SK-MEL-5 (cell line): Measurements from ENCODE around the gene ZNF750. TPM values are rescaled to one million over a fixed set of nuclear protein-coding genes. Genes with fewer than 3 reads are reported as not detected.

ENCODE experiments used
- total RNA-seq: library from RNA; depleted of rRNA; stranded (reverse); fragments of >200 nt; shearing (Covaris generic); gene quantifications from 2 replicates; pipeline ENCODE4 v1.2.3, GENCODE V29; 2014; rRNA removed

The ZNF750 gene
- total RNA-seq, 1 experiment from 2014 or later, result not detected

Other genes starting within 250 kb of the ZNF750 start
- 75.5 and 78.4 TPM in 2 replicates for gene WDR45B, start 191.6 kb downstream of the ZNF750 start, total RNA-seq
- 3.5 and 4.8 TPM in 2 replicates for gene RAB40B, start 141.3 kb downstream of the ZNF750 start, total RNA-seq
- 19.8 and 22.1 TPM in 2 replicates for gene FN3KRP, start 123.3 kb downstream of the ZNF750 start, total RNA-seq
- 1.1 and 1.7 TPM in 2 replicates for gene FN3K, start 104.4 kb downstream of the ZNF750 start, total RNA-seq
- gene TBCD, start 88.0 kb downstream of the ZNF750 start, total RNA-seq, result 13.6 and 23.5 TPM in 2 replicates
- 19.7 and 23.4 TPM in 2 replicates for gene METRNL, start 239.6 kb upstream of the ZNF750 start, total RNA-seq